Hepatic stellate cell (primary cell): ENCODE data around the gene CHST12.
"Not testable (repeated sequence)": the region's sequence is repeated elsewhere in the genome, so short reads cannot be mapped to it uniquely, and the experiment has no call there.

Source experiments
- DNase-seq: peaks from one replicate; pipeline ENCODE4 v3.0.0; 2011; ENCODE audit warnings: low spot score

Gene CHST12

GRCh38 chr7:2437136-2437535, 33.7 kb downstream of the CHST12 start:
- DNase-seq: no peak

- DNase-seq: no peak
These were observed 34.2 kb downstream of the CHST12 start for GRCh38 chr7:2437537-2438148.

- no peak for DNase-seq
These were observed 34.8 kb downstream of the CHST12 start for GRCh38 chr7:2438186-2438585.

- DNase-seq: no peak
These were observed 35.4 kb downstream of the CHST12 start for GRCh38 chr7:2438775-2439174.

- DNase-seq: no peak
These were observed 37.3 kb downstream of the CHST12 start for GRCh38 chr7:2440608-2441245.

GRCh38 chr7:2441430-2442058, 38.1 kb downstream of the CHST12 start:
- no peak for DNase-seq

GRCh38 chr7:2443491-2443890, 40.1 kb downstream of the CHST12 start:
- DNase-seq: no peak

GRCh38 chr7:2444476-2444875, 41.1 kb downstream of the CHST12 start:
- DNase-seq: peak; percentile 79

- no peak for DNase-seq
These were observed 41.6 kb downstream of the CHST12 start for GRCh38 chr7:2445047-2445446.

- no peak for DNase-seq
These were observed 42.6 kb downstream of the CHST12 start for GRCh38 chr7:2445898-2446555.

- no peak for DNase-seq
These were observed 43.3 kb downstream of the CHST12 start for GRCh38 chr7:2446676-2447075.

GRCh38 chr7:2450198-2451107, 47.0 kb downstream of the CHST12 start:
- no peak for DNase-seq

GRCh38 chr7:2451171-2452073, 48.0 kb downstream of the CHST12 start:
- peak; percentile 96 for DNase-seq

- no peak for DNase-seq
These were observed 48.7 kb downstream of the CHST12 start for GRCh38 chr7:2452074-2452507.

GRCh38 chr7:2452643-2453270, 49.3 kb downstream of the CHST12 start:
- no peak for DNase-seq

GRCh38 chr7:2453849-2454248, 50.4 kb downstream of the CHST12 start:
- not testable (repeated sequence) for DNase-seq

GRCh38 chr7:2459674-2460073, 56.3 kb downstream of the CHST12 start:
- DNase-seq: no peak

- no peak for DNase-seq
These were observed 56.8 kb downstream of the CHST12 start for GRCh38 chr7:2460188-2460587.

- no peak for DNase-seq
These were observed 57.2 kb downstream of the CHST12 start for GRCh38 chr7:2460641-2461040.

GRCh38 chr7:2461268-2462026, 58.0 kb downstream of the CHST12 start:
- DNase-seq: no peak
